Hematopoietic multipotent progenitor cell treated with erythropoietin and hydrocortisone succinate and interleukin-3 and kit ligand, for 4 days (in vitro differentiated cells): ENCODE data around the gene SLC40A1.

Source experiments
- DNase-seq: peaks from one replicate; pipeline ENCODE4 v3.0.0-alpha.2; 2015

SLC40A1 gene

GRCh38 chr2:189511210-189511959 is 69.2 kb downstream of the SLC40A1 start:
- DNase-seq = no peak
